Measurements from ENCODE around the gene TRHDE.

DNA sequence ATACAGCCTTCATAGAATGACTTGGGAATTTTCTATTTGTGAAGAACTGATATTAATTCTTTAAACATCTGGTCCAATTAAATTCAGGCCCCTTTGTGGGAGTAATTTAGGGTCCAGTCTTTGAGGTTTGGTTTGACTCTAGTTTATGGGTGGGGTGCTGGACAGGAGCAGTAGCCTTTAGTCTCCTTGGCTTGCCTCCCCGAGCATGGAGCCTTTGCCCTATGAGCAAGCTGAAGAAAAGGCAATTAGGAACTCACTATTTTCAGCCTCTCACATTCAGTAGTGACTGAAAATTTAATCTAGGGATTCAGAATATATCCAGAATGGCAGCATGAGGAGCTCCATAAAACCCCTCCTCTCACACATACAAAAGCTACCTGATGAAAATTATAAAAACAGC, 161.1 kb downstream of the TRHDE start:
- TF ChIP-seq, protein P1, sequence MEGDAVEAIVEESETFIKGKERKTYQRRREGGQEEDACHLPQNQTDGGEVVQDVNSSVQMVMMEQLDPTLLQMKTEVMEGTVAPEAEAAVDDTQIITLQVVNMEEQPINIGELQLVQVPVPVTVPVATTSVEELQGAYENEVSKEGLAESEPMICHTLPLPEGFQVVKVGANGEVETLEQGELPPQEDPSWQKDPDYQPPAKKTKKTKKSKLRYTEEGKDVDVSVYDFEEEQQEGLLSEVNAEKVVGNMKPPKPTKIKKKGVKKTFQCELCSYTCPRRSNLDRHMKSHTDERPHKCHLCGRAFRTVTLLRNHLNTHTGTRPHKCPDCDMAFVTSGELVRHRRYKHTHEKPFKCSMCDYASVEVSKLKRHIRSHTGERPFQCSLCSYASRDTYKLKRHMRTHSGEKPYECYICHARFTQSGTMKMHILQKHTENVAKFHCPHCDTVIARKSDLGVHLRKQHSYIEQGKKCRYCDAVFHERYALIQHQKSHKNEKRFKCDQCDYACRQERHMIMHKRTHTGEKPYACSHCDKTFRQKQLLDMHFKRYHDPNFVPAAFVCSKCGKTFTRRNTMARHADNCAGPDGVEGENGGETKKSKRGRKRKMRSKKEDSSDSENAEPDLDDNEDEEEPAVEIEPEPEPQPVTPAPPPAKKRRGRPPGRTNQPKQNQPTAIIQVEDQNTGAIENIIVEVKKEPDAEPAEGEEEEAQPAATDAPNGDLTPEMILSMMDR (IDR thresholded peaks at IDR 0.05) = no peak
- TF ChIP-seq POLR2A (IDR thresholded peaks at IDR 0.05) = no peak
- no peak for TF ChIP-seq EP300 (IDR thresholded peaks at IDR 0.05)
